Measurements from ENCODE around the gene EMC6. TPM values are rescaled to one million over a fixed set of nuclear protein-coding genes. Genes with fewer than 3 reads are reported as not detected.

EMC6 gene
- total RNA-seq, 2 donors from 2014 or later = 59.4 to 69.5 TPM

DNA sequence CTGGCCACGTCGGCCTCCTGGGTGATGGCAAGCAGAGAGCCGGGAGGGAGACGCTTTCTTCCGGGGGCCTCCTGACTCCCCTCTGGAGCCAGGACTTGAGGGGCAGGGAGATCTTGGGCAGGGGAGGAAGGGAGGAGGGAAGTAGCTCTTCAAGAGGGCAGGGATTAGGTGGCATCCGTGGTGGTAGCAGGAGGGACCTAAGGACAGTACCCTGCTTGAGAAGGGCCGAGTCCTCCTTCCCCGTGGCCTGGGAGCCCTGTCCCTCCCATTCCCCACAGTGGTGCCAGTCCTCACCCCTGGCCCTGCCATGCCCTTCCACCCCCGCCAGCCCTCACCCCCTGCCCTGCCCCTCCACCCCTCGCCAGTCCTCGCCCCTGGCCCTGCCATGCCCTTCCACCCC lies 12.8 kb upstream of the EMC6 start:
- peak; percentile 46 for DNase-seq
- 97 to 100% methylated on average over 3 to 8 of the region's 11 CpGs for whole genome bisulfite sequencing, 2 experiments (ENCODE audit: insufficient coverage in 1 of 2, insufficient read length in 1 of 2)
- no peaks in the 10 kb centered on the region for H3K4me1 ChIP-seq (ENCODE audit: control insufficient read depth, insufficient read depth, low read length)
- no peak overlapping the region for H3K9ac ChIP-seq (ENCODE audit: extremely low read depth, low read length, poor library complexity, severe bottlenecking)
- TF ChIP-seq, protein P1, sequence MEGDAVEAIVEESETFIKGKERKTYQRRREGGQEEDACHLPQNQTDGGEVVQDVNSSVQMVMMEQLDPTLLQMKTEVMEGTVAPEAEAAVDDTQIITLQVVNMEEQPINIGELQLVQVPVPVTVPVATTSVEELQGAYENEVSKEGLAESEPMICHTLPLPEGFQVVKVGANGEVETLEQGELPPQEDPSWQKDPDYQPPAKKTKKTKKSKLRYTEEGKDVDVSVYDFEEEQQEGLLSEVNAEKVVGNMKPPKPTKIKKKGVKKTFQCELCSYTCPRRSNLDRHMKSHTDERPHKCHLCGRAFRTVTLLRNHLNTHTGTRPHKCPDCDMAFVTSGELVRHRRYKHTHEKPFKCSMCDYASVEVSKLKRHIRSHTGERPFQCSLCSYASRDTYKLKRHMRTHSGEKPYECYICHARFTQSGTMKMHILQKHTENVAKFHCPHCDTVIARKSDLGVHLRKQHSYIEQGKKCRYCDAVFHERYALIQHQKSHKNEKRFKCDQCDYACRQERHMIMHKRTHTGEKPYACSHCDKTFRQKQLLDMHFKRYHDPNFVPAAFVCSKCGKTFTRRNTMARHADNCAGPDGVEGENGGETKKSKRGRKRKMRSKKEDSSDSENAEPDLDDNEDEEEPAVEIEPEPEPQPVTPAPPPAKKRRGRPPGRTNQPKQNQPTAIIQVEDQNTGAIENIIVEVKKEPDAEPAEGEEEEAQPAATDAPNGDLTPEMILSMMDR (conservative IDR thresholded peaks at IDR 0.05) = no peak
- no peak overlapping the region for H3K27ac ChIP-seq (ENCODE audit: low read depth, low read length)
- H3K9me3 ChIP-seq (ENCODE audit: control insufficient read depth, low read length) = no peaks in the 10 kb centered on the region
- no peak overlapping the region for H3K4me3 ChIP-seq (ENCODE audit: low read length)
- no peak overlapping the region for H3K4me3 Mint-ChIP-seq
- no peaks in the 10 kb centered on the region for H3K27me3 Mint-ChIP-seq (ENCODE audit: insufficient read depth)
- H3K9me3 Mint-ChIP-seq = no peaks in the 10 kb centered on the region
- no peaks in the 10 kb centered on the region for H3K27me3 ChIP-seq (ENCODE audit: control insufficient read depth, insufficient read depth, low read length, poor library complexity, severe bottlenecking)
- peaks cover 1% of the 10 kb centered on the region for H3K36me3 ChIP-seq (ENCODE audit: control insufficient read depth, insufficient read depth, low read length)
- peaks cover 26% of the 10 kb centered on the region for H3K36me3 Mint-ChIP-seq (ENCODE audit: low read depth)
- no peak overlapping the region for H3K27ac Mint-ChIP-seq
- no peaks in the 10 kb centered on the region for H3K4me1 Mint-ChIP-seq

DNA sequence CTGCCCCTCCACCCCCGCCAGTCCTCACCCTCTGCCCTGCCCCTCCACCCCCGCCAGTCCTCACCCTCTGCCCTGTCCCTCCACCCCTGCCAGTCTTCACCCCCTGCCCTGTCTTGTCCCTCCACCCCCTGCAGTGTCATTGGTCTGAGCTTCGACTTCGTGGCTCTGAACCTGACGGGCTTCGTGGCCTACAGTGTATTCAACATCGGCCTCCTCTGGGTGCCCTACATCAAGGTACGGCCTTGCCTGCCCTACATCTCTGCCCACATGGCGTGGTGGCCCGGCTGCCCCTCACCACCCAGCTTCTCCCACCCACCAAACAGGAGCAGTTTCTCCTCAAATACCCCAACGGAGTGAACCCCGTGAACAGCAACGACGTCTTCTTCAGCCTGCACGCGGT lies 12.3 kb upstream of the EMC6 start:
- Histone ChIP-seq H3K36me3 (ENCODE audit: control insufficient read depth, insufficient read depth, low read length) (peaks cover 7% of the 10 kb centered on the region), H3K9me3 (ENCODE audit: control insufficient read depth, low read length) (no peaks in the 10 kb centered on the region), H3K4me1 (ENCODE audit: control insufficient read depth, insufficient read depth, low read length) (no peaks in the 10 kb centered on the region), H3K9ac (ENCODE audit: extremely low read depth, low read length, poor library complexity, severe bottlenecking) (no peak overlapping the region), H3K27ac (ENCODE audit: low read depth, low read length) (no peak overlapping the region), H3K4me3 (ENCODE audit: low read length) (no peak overlapping the region), H3K27me3 (ENCODE audit: control insufficient read depth, insufficient read depth, low read length, poor library complexity, severe bottlenecking) (no peaks in the 10 kb centered on the region)
- 93 to 98% methylated on average over 13 to 15 of the region's 16 CpGs for WGBS, 2 experiments (ENCODE audit: insufficient coverage in 1 of 2, insufficient read length in 1 of 2)
- Mint-ChIP-seq H3K4me1 (no peaks in the 10 kb centered on the region), H3K9me3 (no peaks in the 10 kb centered on the region), H3K36me3 (ENCODE audit: low read depth) (peaks cover 26% of the 10 kb centered on the region), H3K27ac (peak overlapping the region; percentile 13), H3K4me3 (no peak overlapping the region), H3K27me3 (ENCODE audit: insufficient read depth) (no peaks in the 10 kb centered on the region)
- TF ChIP-seq, protein P1 (conservative IDR thresholded peaks at IDR 0.05) = no peak
- DNase-seq = no peak

DNA sequence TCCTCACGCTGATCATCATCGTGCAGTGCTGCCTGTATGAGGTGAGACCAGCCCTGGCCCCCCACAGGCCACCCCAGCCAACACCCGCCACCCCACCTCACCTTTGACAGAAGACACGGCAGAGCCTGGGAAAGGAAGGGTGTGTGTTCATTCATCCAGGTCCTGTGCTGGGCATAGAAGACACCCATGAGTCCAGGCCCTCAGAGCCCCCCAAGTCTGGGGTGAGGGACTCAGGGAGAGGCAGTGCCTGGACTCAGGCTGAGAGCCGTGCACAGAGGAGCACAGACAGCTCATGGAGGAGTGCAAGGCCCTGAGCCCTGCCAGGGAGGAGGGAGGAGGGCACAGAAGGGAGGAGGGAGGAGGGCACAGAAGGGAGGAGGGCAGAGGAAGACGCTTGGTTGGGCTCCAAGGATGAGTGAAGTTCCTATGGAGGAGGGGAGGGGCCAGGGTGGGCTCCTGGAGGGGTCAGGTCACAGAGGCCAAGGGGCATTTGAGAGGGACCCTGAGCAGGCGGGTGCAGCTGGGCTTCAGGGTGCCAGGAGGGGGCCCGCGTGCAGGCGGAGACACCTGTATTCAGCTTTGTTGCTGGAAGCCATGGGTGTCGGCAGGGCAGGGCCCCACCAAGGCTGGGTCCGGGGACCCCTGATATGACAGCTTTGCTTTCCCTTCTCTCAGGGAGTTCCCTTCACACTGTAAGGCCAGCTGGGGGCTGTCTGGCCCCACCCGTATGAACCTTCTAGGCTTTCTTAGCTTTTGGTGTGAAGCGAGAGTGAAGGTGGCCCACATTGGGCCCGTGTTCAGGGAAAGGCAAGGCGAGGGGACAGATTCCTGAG lies 11.6 kb upstream of the EMC6 start:
- no peaks in the 10 kb centered on the region for H3K27me3 Mint-ChIP-seq (ENCODE audit: insufficient read depth)
- TF ChIP-seq, protein P1 (conservative IDR thresholded peaks at IDR 0.05) = no peak
- H3K36me3 Mint-ChIP-seq (ENCODE audit: low read depth) = peaks cover 29% of the 10 kb centered on the region
- Histone ChIP-seq H3K9me3 (ENCODE audit: control insufficient read depth, low read length) (no peaks in the 10 kb centered on the region), H3K27me3 (ENCODE audit: control insufficient read depth, insufficient read depth, low read length, poor library complexity, severe bottlenecking) (no peaks in the 10 kb centered on the region), H3K36me3 (ENCODE audit: control insufficient read depth, insufficient read depth, low read length) (peaks cover 11% of the 10 kb centered on the region), H3K4me1 (ENCODE audit: control insufficient read depth, insufficient read depth, low read length) (no peaks in the 10 kb centered on the region), H3K9ac (ENCODE audit: extremely low read depth, low read length, poor library complexity, severe bottlenecking) (no peak overlapping the region), H3K27ac (ENCODE audit: low read depth, low read length) (no peak overlapping the region), H3K4me3 (ENCODE audit: low read length) (no peak overlapping the region)
- H3K4me1 Mint-ChIP-seq = no peaks in the 10 kb centered on the region
- H3K4me3 Mint-ChIP-seq = no peak overlapping the region
- H3K27ac Mint-ChIP-seq = peak overlapping the region; percentile 13
- no peaks in the 10 kb centered on the region for H3K9me3 Mint-ChIP-seq
- no peak for DNase-seq
- WGBS, 2 experiments (ENCODE audit: insufficient coverage in 1 of 2, insufficient read length in 1 of 2) = 94% methylated on average over 12 to 16 of the region's 16 CpGs
